ENCODE results near the gene RPAP2. TPM values are rescaled to one million over a fixed set of nuclear protein-coding genes. Genes with fewer than 3 reads are reported as not detected.
A peak's percentile ranks its signal among the peaks of the same experiment; 100 is the strongest.
"Not testable (repeated sequence)": the region's sequence is repeated elsewhere in the genome, so short reads cannot be mapped to it uniquely, and the experiment has no call there.

RPAP2 gene
- total RNA-seq, 2 experiments from 2014 or later: 28.6 to 31.6 TPM

DNA sequence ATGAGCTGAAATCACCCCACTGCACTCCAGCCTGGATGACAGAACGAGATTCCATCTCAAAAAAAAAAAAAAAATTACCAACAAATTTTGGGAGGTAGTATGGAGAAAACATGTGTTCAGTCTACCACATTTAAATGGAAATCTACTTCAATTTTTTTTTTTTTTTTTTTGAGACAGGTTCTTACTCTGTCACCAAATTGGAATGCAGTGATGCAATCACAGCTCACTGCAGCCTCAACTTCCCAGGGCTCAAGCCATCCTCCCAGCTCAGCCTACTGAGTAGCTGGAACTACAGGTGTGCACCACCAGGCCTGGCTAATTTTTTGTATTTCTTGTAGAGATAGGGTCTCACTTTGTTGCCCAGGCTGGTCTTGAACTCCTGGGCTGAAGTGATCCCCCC lies 105.8 kb downstream of the RPAP2 start:
- Mint-ChIP-seq H3K9me3 (peaks cover 15% of the 10 kb centered on the region), H3K27me3 (no peaks in the 10 kb centered on the region)
- POLR2A ChIA-PET: interaction anchor here (0.6 kb wide), 1 partner anchor 477 kb away, joined by 3 read pairs; no protein-coding TSS in a partner anchor

DNA sequence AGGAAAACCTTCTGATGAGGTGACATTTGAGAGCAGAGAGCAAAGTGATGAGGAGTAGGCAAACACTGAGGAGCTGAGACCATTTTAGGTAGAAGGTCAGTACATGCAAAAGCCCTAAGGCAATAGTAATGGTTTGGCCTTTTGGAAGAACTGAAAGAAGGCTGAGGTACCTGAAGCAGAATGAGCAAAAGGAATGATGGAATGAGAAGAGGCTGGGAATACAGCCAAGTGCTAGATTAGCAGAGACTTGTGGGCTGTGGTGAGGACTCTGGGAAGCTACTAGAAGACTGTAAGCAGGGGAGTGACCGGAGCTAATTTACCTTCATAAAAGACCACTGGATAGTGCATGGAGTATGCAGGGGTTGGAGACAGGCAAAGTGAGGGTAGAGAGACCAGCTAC lies 110.0 kb downstream of the RPAP2 start:
- peaks cover 6% of the 10 kb centered on the region for H3K36me3 Mint-ChIP-seq
- ChIA-PET POLR2A (interaction anchor here (1.4 kb wide), 1 partner anchor 66 kb away, joined by 3 read pairs; no protein-coding TSS in a partner anchor), CTCF (no interaction called here)
- H3K4me1 Mint-ChIP-seq (ENCODE audit: low read depth): peaks cover 30% of the 10 kb centered on the region
- no peak for DNase-seq
- H3K4me3 Mint-ChIP-seq: no peak overlapping the region
- intact Hi-C loops (cut with micrococcal nuclease): no loop called here
- peaks cover 5% of the 10 kb centered on the region for H3K9me3 Mint-ChIP-seq
- no peak overlapping the region for H3K27ac Mint-ChIP-seq
- H3K27me3 Mint-ChIP-seq: no peaks in the 10 kb centered on the region

More for the DNA sequence above, 105.8 kb downstream of the RPAP2 start:
- Mint-ChIP-seq H3K36me3 (peaks cover 9% of the 10 kb centered on the region), H3K4me1 (ENCODE audit: low read depth) (peaks cover 7% of the 10 kb centered on the region), H3K4me3 (no peak overlapping the region), H3K27ac (no peak overlapping the region)
- CTCF ChIA-PET: interaction anchor here (0.6 kb wide), 1 partner anchor 514 kb away, joined by 3 read pairs; no protein-coding TSS in a partner anchor
- intact Hi-C loops (cut with micrococcal nuclease): no loop called here
- DNase-seq: no peak

DNA sequence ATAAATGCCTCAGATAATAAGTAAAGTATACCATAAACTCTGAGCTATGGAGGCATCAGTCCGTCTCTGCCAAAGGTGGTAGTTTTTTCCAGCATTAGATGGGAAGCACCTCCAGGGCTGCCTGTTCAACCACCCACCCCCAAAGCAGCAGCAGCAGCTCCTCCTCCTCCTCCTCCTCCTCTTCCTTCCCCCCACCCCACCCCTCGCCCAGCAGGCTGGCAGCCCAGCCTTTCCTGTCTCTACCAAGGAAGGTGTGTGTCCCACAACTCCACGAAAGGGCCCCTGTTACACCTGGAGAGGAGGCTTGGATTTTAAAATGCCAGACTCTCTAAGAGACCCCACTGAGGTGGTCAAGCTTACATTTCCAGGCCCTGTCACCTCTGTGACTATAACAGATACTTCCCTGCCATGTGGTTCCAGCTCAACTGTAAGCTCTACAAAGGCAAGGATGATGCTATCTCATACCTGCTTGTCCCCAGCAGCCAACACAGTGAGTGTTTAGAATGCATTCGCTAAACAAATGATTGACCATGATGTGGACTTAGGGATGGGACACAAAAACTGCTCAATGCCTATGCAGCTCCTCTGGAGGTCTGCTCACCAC lies 111.2 kb downstream of the RPAP2 start:
- no peak overlapping the region for H3K4me3 Mint-ChIP-seq
- no peaks in the 10 kb centered on the region for H3K27me3 Mint-ChIP-seq
- no peak for DNase-seq
- POLR2A ChIA-PET: interaction anchor here (1.4 kb wide), 1 partner anchor 64 kb away, joined by 3 read pairs; no protein-coding TSS in a partner anchor
- intact Hi-C loops (cut with micrococcal nuclease): loop anchor here (2.0 to 5.0 kb wide), 2 partner anchors 43 to 93 kb away; no protein-coding TSS in a partner anchor
- peaks cover 30% of the 10 kb centered on the region for H3K4me1 Mint-ChIP-seq (ENCODE audit: low read depth)
- no peak overlapping the region for H3K27ac Mint-ChIP-seq
- peaks cover 1% of the 10 kb centered on the region for H3K36me3 Mint-ChIP-seq
- CTCF ChIA-PET: interaction anchor here (0.6 kb wide), 1 partner anchor 451 kb away, joined by 3 read pairs; no protein-coding TSS in a partner anchor
- H3K9me3 Mint-ChIP-seq: no peaks in the 10 kb centered on the region

DNA sequence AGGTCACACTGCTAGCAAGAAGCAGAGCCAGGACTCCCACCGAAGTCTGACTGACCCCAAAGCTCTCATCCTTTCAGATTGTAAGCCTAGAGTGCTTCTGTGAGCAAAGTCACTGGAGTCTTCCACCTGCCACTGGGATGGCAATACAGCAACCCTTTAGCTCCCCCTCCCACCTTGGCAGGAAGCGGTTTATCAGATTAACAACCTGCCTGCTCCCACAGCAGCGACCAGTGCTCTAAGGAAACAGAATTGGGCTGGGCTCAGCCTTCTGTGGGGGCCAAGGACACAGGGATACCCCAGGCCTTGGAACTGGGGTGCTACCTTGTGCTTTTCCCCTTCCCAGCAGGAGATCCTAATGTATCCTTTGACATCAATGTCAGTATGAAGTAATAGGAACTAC lies 111.8 kb downstream of the RPAP2 start:
- Mint-ChIP-seq H3K4me1 (ENCODE audit: low read depth) (peaks cover 30% of the 10 kb centered on the region), H3K4me3 (no peak overlapping the region), H3K36me3 (no peaks in the 10 kb centered on the region), H3K9me3 (no peaks in the 10 kb centered on the region), H3K27me3 (no peaks in the 10 kb centered on the region), H3K27ac (no peak overlapping the region)
- peak; percentile 55 for DNase-seq
- intact Hi-C loops (cut with micrococcal nuclease): loop anchor here (2.0 to 5.0 kb wide), 2 partner anchors 43 to 94 kb away; no protein-coding TSS in a partner anchor
- ChIA-PET CTCF (interaction anchor here (0.6 kb wide), 1 partner anchor 450 kb away, joined by 3 read pairs; no protein-coding TSS in a partner anchor), POLR2A (no interaction called here)

DNA sequence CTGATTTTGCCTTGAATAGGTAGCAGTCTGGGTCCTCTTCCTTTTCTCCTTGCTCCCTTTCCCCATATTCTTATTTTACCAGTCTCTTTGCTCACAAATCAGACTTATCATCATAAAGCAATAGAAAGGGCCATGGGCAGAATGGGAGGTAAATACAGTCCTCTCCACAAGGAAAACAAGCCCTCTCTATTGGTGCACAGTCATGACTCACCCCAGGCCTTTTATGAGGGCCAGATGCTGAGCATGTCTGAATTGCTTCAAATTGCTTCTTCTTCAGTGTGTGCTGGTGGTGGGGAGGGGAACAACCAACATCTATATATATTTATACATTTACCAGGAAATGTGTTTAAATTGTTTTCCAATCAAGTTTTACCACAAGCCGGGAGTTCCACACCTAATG lies 112.7 kb downstream of the RPAP2 start:
- ChIA-PET CTCF (no interaction called here), POLR2A (no interaction called here)
- H3K36me3 Mint-ChIP-seq: no peaks in the 10 kb centered on the region
- no peak overlapping the region for H3K4me3 Mint-ChIP-seq
- intact Hi-C loops (cut with micrococcal nuclease): loop anchor here (2.0 to 5.0 kb wide), 2 partner anchors 44 to 95 kb away; no protein-coding TSS in a partner anchor
- H3K9me3 Mint-ChIP-seq: no peaks in the 10 kb centered on the region
- H3K27me3 Mint-ChIP-seq: no peaks in the 10 kb centered on the region
- no peak overlapping the region for H3K27ac Mint-ChIP-seq
- DNase-seq: no peak
- peaks cover 30% of the 10 kb centered on the region for H3K4me1 Mint-ChIP-seq (ENCODE audit: low read depth)

DNA sequence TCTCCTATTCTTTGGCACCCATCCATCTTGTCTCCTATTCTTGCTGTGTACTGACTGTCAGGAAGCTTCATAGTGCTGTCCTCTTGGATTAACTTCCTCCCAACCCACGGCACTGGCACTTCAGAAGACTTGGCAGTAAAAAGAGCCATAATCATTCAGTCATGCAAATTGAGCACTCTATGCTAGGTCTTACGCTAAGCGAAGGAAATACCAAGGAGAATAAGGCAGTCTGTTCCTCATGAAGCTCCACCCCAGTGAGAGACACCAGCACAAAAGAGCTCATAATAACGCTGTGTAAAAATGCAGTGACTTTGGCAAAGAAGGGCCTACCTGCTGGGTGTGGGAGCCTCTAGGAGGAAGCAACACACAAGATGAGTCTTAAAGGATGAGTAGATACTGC lies 120.8 kb downstream of the RPAP2 start:
- H3K4me3 Mint-ChIP-seq: no peak overlapping the region
- H3K27ac Mint-ChIP-seq: no peak overlapping the region
- H3K36me3 Mint-ChIP-seq: no peaks in the 10 kb centered on the region
- DNase-seq: no peak
- ChIA-PET CTCF (no interaction called here), POLR2A (no interaction called here)
- intact Hi-C loops (cut with micrococcal nuclease): no loop called here
- H3K4me1 Mint-ChIP-seq (ENCODE audit: low read depth): no peaks in the 10 kb centered on the region
- no peaks in the 10 kb centered on the region for H3K27me3 Mint-ChIP-seq
- no peaks in the 10 kb centered on the region for H3K9me3 Mint-ChIP-seq

DNA sequence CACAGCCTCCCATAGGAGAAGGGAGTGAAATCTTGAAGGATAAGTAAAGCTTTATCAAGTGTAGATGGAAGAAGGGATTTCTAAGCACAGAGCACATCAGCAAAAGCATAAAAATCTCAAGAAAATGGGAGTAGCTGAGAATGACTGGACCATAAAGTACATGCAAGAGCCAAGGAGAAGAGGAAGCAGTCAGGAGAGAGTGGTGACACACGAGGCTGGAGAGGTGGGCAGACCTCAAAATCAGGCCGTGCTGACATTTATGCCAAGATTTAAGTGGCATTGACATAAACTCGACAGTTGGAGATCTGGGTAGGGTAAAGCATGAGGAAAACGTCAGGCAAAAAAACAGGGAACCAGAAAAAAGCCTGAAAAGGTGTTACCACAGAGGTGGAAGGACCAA lies 125.5 kb downstream of the RPAP2 start:
- H3K36me3 Mint-ChIP-seq: no peaks in the 10 kb centered on the region
- intact Hi-C loops (cut with micrococcal nuclease): no loop called here

DNA sequence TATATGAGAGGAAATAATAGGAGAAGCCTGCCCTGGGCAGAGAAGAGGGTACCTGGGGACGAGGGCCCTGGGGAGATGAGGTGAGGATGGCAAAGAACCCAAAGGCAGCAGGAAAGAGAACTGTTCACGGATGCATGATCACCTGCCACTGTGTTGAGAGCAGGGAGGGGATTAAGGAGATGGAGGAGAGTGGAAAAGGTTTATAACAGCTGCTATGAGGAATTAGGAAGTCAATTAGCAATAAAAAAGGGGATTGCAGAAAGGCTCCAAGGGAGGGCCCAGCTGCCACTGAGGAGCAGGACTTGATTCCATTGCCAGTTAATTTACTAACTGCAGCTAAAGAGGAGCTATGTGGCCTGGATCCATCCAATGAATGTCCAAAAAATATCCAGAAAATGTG lies 126.8 kb downstream of the RPAP2 start:
- Mint-ChIP-seq H3K4me1 (ENCODE audit: low read depth) (no peaks in the 10 kb centered on the region), H3K9me3 (no peaks in the 10 kb centered on the region), H3K4me3 (no peak overlapping the region), H3K27me3 (no peaks in the 10 kb centered on the region), H3K27ac (no peak overlapping the region), H3K36me3 (no peaks in the 10 kb centered on the region)
- POLR2A ChIA-PET: no interaction called here
- DNase-seq: no peak
- CTCF ChIA-PET: no interaction called here
- intact Hi-C loops (cut with micrococcal nuclease): no loop called here

More for the DNA sequence above, 125.5 kb downstream of the RPAP2 start:
- H3K9me3 Mint-ChIP-seq: no peaks in the 10 kb centered on the region
- H3K27ac Mint-ChIP-seq: no peak overlapping the region
- H3K4me3 Mint-ChIP-seq: no peak overlapping the region
- H3K4me1 Mint-ChIP-seq (ENCODE audit: low read depth): no peaks in the 10 kb centered on the region
- H3K27me3 Mint-ChIP-seq: no peaks in the 10 kb centered on the region
- ChIA-PET POLR2A (no interaction called here), CTCF (no interaction called here)
- no peak for DNase-seq

DNA sequence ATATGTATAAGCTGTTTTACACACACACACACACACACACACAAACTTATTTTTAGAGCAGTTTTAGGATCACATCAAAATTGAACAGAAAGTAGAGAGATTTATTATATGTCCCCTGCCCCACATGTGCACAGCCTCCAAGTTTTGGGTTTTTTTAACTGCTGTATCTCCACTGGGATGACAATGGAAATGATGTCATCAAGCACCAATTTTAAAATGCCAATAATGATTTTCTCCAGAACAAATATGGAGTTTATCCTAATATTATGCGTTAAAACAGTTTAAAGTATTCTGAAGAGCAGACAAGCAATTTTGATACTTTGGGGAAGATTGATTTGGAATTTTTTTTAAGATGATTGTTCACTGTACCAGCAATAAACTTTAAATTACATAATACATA lies 131.2 kb downstream of the RPAP2 start:
- H3K36me3 Mint-ChIP-seq: no peaks in the 10 kb centered on the region
- no peak overlapping the region for H3K27ac Mint-ChIP-seq
- intact Hi-C loops (cut with micrococcal nuclease): no loop called here
- peaks cover 3% of the 10 kb centered on the region for H3K9me3 Mint-ChIP-seq
- no peak overlapping the region for H3K4me3 Mint-ChIP-seq
- ChIA-PET CTCF (interaction anchor here (0.9 kb wide), 1 partner anchor 51 kb away, joined by 3 read pairs; no protein-coding TSS in a partner anchor), POLR2A (no interaction called here)
- no peaks in the 10 kb centered on the region for H3K27me3 Mint-ChIP-seq
- DNase-seq: no peak
- no peaks in the 10 kb centered on the region for H3K4me1 Mint-ChIP-seq (ENCODE audit: low read depth)

DNA sequence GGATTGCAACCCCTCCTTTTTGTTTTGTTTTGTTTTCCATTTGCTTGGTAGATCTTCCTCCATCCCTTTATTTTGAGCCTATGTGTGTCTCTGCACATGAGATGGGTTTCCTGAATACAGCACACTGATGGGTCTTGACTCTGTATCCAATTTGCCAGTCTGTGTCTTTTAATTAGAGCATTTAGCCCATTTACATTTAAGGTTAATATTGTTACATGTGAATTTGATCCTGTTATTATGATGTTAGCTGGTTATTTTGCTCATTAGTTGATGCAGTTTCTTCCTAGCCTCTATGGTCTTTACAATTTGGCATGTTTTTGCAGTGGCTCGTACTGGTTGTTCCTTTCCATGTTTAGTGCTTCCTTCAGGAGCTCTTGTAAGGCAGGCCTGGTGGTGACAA lies 135.7 kb downstream of the RPAP2 start:
- H3K9me3 Mint-ChIP-seq; H3K4me1 Mint-ChIP-seq (ENCODE audit: low read depth); H3K27me3 Mint-ChIP-seq; DNase-seq; H3K36me3 Mint-ChIP-seq; intact Hi-C loops (cut with micrococcal nuclease); H3K27ac Mint-ChIP-seq; CTCF ChIA-PET; POLR2A ChIA-PET; H3K4me3 Mint-ChIP-seq: not testable (repeated sequence)

DNA sequence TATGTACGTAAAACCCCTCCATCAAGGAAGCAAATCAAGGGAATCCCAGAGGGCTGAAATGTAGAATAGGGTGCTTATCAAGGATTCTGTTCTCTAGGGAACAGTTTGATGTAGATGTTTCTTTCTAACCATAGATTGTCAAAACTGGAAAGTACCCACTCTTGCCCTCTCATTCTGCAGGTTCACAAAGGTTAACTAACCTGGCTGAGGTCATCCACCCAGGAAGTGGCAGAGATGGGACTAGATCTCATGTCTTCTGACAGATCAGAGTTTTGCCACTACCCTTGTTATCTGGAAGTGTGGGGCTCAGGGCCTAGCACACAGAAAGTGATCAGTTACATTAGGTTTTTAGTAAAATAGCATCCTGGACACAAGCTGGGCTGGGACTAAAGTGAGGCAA lies 140.4 kb downstream of the RPAP2 start:
- Mint-ChIP-seq H3K4me1 (ENCODE audit: low read depth) (peaks cover 8% of the 10 kb centered on the region), H3K27me3 (no peaks in the 10 kb centered on the region), H3K9me3 (no peaks in the 10 kb centered on the region), H3K36me3 (no peaks in the 10 kb centered on the region), H3K4me3 (no peak overlapping the region), H3K27ac (no peak overlapping the region)
- ChIA-PET CTCF (no interaction called here), POLR2A (no interaction called here)
- peak; percentile 34 for DNase-seq
- intact Hi-C loops (cut with micrococcal nuclease): loop anchor here (1.0 kb wide), 1 partner anchor 35 kb away; no protein-coding TSS in a partner anchor

DNA sequence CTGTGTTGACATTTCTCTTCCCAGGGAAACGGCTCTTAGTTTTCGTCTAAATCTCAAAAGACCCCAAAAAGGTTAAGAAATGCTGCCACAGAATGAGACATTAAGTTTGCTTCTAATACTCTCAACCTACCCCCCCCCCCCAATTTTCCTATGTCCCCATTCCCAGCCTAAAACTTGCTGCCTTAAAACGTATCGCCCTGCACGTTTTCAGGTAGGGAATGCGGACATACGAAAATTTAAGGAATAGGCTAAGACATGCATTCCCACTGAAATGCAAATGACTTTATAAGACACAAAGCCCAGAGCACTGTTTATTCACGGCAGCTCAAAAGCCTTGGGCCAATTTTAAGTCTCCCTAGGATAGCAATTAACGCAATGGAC lies 142.4 kb downstream of the RPAP2 start:
- no peak overlapping the region for H3K4me3 Mint-ChIP-seq
- no peak overlapping the region for H3K27ac Mint-ChIP-seq
- intact Hi-C loops (cut with micrococcal nuclease): no loop called here
- CTCF ChIA-PET: no interaction called here
- H3K4me1 Mint-ChIP-seq (ENCODE audit: low read depth): peaks cover 8% of the 10 kb centered on the region
- no peaks in the 10 kb centered on the region for H3K27me3 Mint-ChIP-seq
- no peaks in the 10 kb centered on the region for H3K36me3 Mint-ChIP-seq
- POLR2A ChIA-PET: interaction anchor here (0.6 kb wide), 1 partner anchor 18 kb away, joined by 4 read pairs; no protein-coding TSS in a partner anchor
- no peaks in the 10 kb centered on the region for H3K9me3 Mint-ChIP-seq
- DNase-seq: no peak
